MM.1S (cell line): ENCODE measurements around the gene HS1BP3.

ENCODE experiments used
- CTCF ChIP-seq: fragments of 300-600 bp; sonication (generic); IDR thresholded peaks from 2 replicates; pipeline ENCODE4 v1.5.1; 2016; ENCODE audit warnings: antibody characterized with exemption, low read length, mixed read lengths
- EZH2 ChIP-seq: fragments of 300-600 bp; sonication (generic); optimal IDR thresholded peaks from 2 replicates; pipeline ENCODE3; 2017; ENCODE audit warnings: low read depth, mild to moderate bottlenecking, antibody characterized with exemption, low read length, mixed read lengths
- EZH2phosphoT487 ChIP-seq: fragments of 300-600 bp; sonication (generic); IDR thresholded peaks from 2 replicates; pipeline ENCODE4 v1.6.1; 2018; ENCODE audit warnings: antibody characterized with exemption, low read length

- TF ChIP-seq EZH2phosphoT487 (no peak), EZH2 (no peak), CTCF (no peak)
Observed at GRCh38 chr2:20609995-20610357, 40.9 kb downstream of the HS1BP3 start.
